Pancreas (tissue), 10 donors: Measurements from ENCODE around the gene APPL2. TPM values are rescaled to one million over a fixed set of nuclear protein-coding genes. Genes with fewer than 3 reads are reported as not detected.

ENCODE experiments used
- ATAC-seq, 4 donors: fragments of 200-7000 bp; cut with Tn5 transposase; one replicate each; pipeline versions ENCODE4 v1.8.0 to v1.9.1; 2020; ENCODE audit warnings: mild to moderate bottlenecking in 4 of 4, moderate library complexity in 4 of 4
- DNase-seq, 6 donors: peaks; one replicate each; pipeline ENCODE4 v3.0.0-alpha.2; 2020
- FAIRE-seq: peaks from 2 replicates; lab custom pipeline; 2012; peaks lifted over from hg19 to GRCh38; lab: Jason Lieb, UNC
- H3K27ac ChIP-seq, 4 donors: fragments of 200-600 bp; sonication (generic); 1 replicate in 3 of 4; 2 replicates in 1 of 4; pipeline versions ENCODE4 v1.5.0 to v1.8.0; 2020
- H3K27me3 ChIP-seq, 4 donors: fragments of 200-600 bp; one replicate each; pipeline ENCODE4 v1.8.0; 2021
- H3K36me3 ChIP-seq, 3 donors: fragments of 200-600 bp; sonication (generic) in 1 of 3; one replicate each; pipeline versions ENCODE4 v1.5.0 to v1.8.0; 2020 to 2021
- H3K4me1 ChIP-seq, 3 donors: fragments of 200-600 bp; one replicate each; pipeline ENCODE4 v1.8.0; 2021
- H3K4me3 ChIP-seq, 4 donors: fragments of 200-600 bp; sonication (generic) in 2 of 4; one replicate each; pipeline versions ENCODE4 v1.5.0 to v1.8.0; 2020 to 2021
- H3K9me3 ChIP-seq, 4 donors: fragments of 200-600 bp; one replicate each; pipeline ENCODE4 v1.8.0; 2021
- WGBS, 2 donors: extraction: QIAGEN DNeasy Blood & Tissue Kit; methylation state at CpG; one replicate each; pipeline ENCODE4 v1.1.7; 2013; 5-methylcytosine and 5-hydroxymethylcytosine counted together
- intact Hi-C, 3 donors: fragments of 100-400 bp; cut with DNase I; formaldehyde crosslinking; loops; one replicate each; pipeline versions ENCODE4 v1.11.1 to v1.14.2; 2022
- polyA plus RNA-seq, 2 donors: library from polyadenylated mRNA; stranded (reverse); fragments of 200-250 nt; gene quantifications; one replicate each; pipeline ENCODE4 v1.2.3, GENCODE V29; 2013
- total RNA-seq, 6 donors: library from RNA; stranded (reverse); fragmentation: NEBNext Ultra II Directional in 4 of 6; extraction: Animal tissue kit (Norgen Biotek cat#: 25700) in 4 of 6; gene quantifications; one replicate each; pipeline versions ENCODE4 v1.2.1 to v1.2.4, GENCODE V29; 2021 to 2023
- TF ChIP-seq, protein P1 (sequence below), 4 donors: fragments of 200-600 bp; sonication (generic) in 3 of 4; IDR thresholded peaks; one replicate each; pipeline versions ENCODE4 v1.5.0 to v1.8.0; 2021; ENCODE audit warnings: antibody characterized with exemption in 4 of 4
- donor health status: healthy with polysubstance abuse.
- donor health status: DM: no; HTN: no; CAD: no; lungs with moderate emphysema.
- donor health status: DM: no; HTN: no; CAD: no.
- donor health status: control.
- donor health status: control.
- donor health status: Bipolar disorder and iron deficiency.
- donor health status: DM: yes; HTN: yes; CAD: no.
- donor health status: DM: no; HTN: no; CAD: no.
- donor health status: DM: no; HTN: no; CAD: no.
- donor health status: DM: yes; HTN: yes; CAD: no.

APPL2 gene
- total and polyA plus RNA-seq, 8 donors: 9.7 to 33.4 (median 19.0) TPM

DNA sequence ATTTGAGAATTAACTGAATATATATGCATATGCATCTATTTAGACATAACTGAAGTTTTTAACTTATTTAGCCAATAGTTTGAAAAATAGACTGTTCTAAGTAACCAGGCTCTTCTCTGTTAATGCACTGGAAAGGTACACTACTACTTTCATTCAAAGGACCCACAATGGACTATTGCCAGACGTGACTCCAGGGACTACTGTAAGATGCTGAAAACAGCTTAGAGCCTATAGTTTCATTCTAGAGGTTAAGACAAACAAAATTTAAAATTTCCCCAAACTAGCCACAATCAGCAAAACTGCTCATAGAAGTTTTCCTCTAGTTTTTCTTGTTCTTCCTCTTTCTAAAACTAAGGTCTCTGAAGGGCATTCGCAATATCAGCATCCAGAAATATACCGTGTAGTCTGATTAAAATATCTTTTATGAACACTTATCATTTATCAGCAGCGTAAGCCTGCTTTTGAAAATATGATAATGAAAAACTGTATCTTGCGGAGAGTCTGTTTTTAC, 10.4 kb downstream of the APPL2 start:
- FAIRE-seq (no peak), ATAC-seq (no peak), DNase-seq (no peak)
- Histone ChIP-seq H3K27me3 (no peaks in the 10 kb centered on the region), H3K9me3 (no peaks in the 10 kb centered on the region), H3K4me3 (no peak overlapping the region), H3K36me3 (peaks cover 0 to 10% (median 0%) of the 10 kb centered on the region in 3 donors), H3K4me1 (peaks cover 0 to 18% (median 14%) of the 10 kb centered on the region in 3 donors), H3K27ac (peak overlapping the region in 1 of 4 donors; percentile 45)
- WGBS, 2 donors: 41 to 46% methylated on average over 5 of the region's 5 CpGs
- TF ChIP-seq, protein P1, sequence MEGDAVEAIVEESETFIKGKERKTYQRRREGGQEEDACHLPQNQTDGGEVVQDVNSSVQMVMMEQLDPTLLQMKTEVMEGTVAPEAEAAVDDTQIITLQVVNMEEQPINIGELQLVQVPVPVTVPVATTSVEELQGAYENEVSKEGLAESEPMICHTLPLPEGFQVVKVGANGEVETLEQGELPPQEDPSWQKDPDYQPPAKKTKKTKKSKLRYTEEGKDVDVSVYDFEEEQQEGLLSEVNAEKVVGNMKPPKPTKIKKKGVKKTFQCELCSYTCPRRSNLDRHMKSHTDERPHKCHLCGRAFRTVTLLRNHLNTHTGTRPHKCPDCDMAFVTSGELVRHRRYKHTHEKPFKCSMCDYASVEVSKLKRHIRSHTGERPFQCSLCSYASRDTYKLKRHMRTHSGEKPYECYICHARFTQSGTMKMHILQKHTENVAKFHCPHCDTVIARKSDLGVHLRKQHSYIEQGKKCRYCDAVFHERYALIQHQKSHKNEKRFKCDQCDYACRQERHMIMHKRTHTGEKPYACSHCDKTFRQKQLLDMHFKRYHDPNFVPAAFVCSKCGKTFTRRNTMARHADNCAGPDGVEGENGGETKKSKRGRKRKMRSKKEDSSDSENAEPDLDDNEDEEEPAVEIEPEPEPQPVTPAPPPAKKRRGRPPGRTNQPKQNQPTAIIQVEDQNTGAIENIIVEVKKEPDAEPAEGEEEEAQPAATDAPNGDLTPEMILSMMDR (IDR thresholded peaks at IDR 0.05): no peak
- intact Hi-C loops: no loop called here

DNA sequence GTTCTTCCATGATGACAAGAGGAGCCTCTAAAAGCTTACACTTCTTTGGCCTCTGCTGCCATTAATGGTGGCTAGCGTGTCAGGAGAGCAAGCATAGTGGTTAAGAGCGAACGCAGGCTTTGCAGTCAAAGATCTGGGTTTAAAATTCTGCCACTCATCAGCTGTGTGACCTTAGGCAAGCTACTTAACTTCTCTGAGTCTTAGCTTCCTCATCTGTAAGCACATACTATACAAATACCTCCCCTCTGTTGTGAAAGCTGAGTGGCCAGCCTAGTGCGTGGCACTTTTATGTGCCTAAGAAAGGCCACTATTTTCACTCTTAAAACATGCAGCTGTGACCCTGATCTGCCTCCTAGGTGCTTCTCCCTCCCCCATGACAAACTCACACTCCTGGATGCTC, 11.6 kb downstream of the APPL2 start:
- 94 to 96% methylated on average over 4 of the region's 4 CpGs for WGBS, 2 donors
- DNase-seq (no peak), FAIRE-seq (no peak), ATAC-seq (no peak)
- H3K27ac ChIP-seq: no peak overlapping the region
- no peaks in the 10 kb centered on the region for H3K9me3 ChIP-seq
- intact Hi-C loops: no loop called here
- no peaks in the 10 kb centered on the region for H3K27me3 ChIP-seq
- H3K4me3 ChIP-seq: no peak overlapping the region
- TF ChIP-seq, protein P1 (IDR thresholded peaks at IDR 0.05): no peak
- H3K36me3 ChIP-seq: peaks cover 0 to 10% (median 0%) of the 10 kb centered on the region in 3 donors
- peaks cover 0 to 22% (median 14%) of the 10 kb centered on the region in 3 donors for H3K4me1 ChIP-seq

DNA sequence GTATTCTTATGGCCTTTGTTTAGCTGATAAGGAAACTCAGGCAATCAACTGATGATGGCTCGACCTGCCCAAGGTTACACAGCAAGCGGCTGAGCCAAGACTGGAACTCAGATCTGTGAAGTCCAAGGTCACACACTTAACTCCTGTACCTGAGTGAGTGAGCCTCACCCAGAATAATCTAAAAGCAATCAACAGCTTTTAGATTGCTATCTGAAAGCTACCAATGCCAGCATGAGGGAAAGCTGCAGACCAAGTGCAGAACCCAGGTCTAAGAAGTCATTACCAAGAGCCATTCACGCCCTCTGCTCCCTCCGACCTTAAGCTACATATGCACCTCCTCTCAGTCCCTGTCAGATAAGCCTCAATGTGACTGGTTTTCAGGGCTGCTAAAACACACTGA, 12.1 kb downstream of the APPL2 start:
- H3K27me3 ChIP-seq: no peaks in the 10 kb centered on the region
- H3K9me3 ChIP-seq: no peaks in the 10 kb centered on the region
- ATAC-seq (peak in 1 of 4 donors; percentile 22), FAIRE-seq (no peak), DNase-seq (no peak)
- 29 to 33% methylated on average over 4 of the region's 4 CpGs for WGBS, 2 donors
- intact Hi-C loops: no loop called here
- no peak overlapping the region for H3K27ac ChIP-seq
- H3K36me3 ChIP-seq: peaks cover 0 to 8% (median 0%) of the 10 kb centered on the region in 3 donors
- TF ChIP-seq, protein P1 (IDR thresholded peaks at IDR 0.05): no peak
- no peak overlapping the region for H3K4me3 ChIP-seq
- H3K4me1 ChIP-seq: peaks cover 0 to 22% (median 14%) of the 10 kb centered on the region in 3 donors

DNA sequence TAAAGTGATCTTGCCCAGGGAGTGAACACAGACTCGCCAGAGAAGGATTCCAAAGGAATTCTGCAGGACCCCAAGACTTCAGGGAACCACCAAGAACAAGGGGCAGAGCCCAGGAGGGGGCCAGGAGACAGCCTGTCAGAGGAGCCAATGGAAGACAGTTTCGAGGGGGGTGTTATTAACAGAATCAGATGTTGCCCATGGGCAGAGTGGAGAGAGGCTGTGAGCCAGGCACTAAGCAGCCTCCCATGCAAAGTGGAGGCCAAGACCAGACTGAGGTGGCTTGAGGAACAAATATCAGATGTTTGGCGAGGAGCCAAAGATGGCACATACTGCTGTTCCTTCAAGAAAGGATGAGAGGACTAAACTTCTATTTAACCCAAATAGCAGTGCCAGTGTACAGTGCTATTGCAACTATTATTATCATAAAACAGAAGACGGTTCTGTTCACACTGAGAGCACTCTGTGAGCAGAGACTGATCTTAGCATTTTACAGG, 12.6 kb downstream of the APPL2 start:
- TF ChIP-seq, protein P1 (IDR thresholded peaks at IDR 0.05): no peak
- peaks cover 0 to 22% (median 14%) of the 10 kb centered on the region in 3 donors for H3K4me1 ChIP-seq
- H3K27ac ChIP-seq: no peak overlapping the region
- H3K27me3 ChIP-seq: no peaks in the 10 kb centered on the region
- intact Hi-C loops: no loop called here
- ATAC-seq (no peak), FAIRE-seq (no peak), DNase-seq (no peak)
- 72 to 74% methylated on average over 4 of the region's 4 CpGs for WGBS, 2 donors
- H3K9me3 ChIP-seq: no peaks in the 10 kb centered on the region
- H3K4me3 ChIP-seq: no peak overlapping the region
- H3K36me3 ChIP-seq: peaks cover 0 to 3% (median 0%) of the 10 kb centered on the region in 3 donors

DNA sequence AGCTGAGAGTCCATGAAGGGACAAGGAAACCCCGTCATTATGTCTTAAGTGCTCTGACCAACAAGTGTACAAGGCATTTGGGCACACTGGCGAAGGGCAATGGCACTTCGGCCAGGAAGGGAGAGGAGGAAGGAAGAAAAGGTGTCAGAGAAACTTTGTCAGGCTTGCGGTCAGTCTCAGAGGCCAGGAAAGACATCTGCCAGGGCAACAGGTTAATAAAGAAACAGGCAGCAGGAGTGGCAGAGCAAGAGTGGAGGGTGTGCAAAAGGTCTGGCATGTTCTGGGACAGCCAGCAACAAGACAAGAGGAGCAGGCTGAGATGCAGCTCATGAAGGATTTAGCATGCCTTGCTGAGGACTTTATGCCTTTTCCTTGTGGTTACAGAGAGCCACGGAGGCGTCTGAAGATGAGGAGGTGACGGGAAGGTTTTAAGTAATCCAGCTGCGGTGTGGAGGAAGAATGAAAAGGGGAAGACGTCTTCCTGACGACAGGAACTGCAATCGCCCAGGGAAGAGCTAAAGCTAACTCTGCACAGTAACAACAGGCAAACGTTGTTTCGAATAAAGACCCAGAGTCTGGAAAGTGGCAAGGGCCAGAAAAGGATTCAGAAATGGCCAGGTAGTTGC, 13.1 kb downstream of the APPL2 start:
- Histone ChIP-seq H3K4me1 (peaks cover 0 to 22% (median 14%) of the 10 kb centered on the region in 3 donors), H3K36me3 (no peaks in the 10 kb centered on the region), H3K4me3 (no peak overlapping the region), H3K9me3 (no peaks in the 10 kb centered on the region), H3K27me3 (no peaks in the 10 kb centered on the region), H3K27ac (no peak overlapping the region)
- FAIRE-seq (no peak), ATAC-seq (no peak), DNase-seq (no peak)
- TF ChIP-seq, protein P1 (IDR thresholded peaks at IDR 0.05): no peak
- WGBS, 2 donors: 89 to 90% methylated on average over 13 of the region's 13 CpGs
- intact Hi-C loops: no loop called here
